AG08396 (cell line): ENCODE data around the gene PLCH1.
"Not testable (repeated sequence)": the region's sequence is repeated elsewhere in the genome, so short reads cannot be mapped to it uniquely, and the experiment has no call there.

Source experiments
- DNase-seq: peaks from one replicate; pipeline ENCODE4 v3.0.0; 2012; ENCODE audit warnings: low spot score, mixed read lengths

The PLCH1 gene

DNA sequence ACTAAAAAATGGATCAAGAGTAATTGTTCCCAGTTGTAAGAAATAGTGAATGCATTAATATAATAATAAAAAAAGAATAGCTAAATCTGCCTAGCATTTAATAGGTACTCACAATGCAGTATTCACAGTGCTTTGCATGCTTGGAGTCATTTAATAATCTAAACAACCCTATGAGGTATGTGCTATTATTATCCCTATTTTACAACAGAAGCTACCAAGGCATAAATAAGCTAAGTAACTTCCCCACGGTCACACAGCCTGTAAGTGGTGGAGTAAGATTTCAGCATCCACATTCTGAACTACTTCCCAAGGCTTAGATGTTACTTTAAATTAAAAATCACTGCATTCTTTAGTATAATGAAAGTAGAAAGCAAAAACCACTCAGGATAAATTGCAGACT lies 102.9 kb downstream of the PLCH1 start:
- no peak for DNase-seq

DNA sequence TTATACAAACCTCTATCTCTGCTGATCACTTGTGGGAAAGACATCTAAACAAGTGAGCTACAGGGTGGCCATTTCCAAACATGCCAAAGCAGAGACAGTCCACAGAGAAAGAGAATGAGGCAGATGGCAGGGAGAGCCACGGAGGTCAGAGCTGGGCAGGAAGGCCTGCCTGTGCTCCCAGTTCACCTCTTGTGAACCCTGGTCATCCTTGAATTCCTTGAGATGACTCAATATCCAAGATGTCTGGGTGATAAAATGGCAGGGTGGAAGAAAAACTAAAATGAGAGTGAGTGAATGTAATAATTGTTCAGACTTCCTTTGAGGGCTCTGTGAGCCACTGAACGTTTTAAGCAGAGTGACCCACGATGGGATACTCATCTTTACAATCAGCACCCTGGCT lies 104.8 kb downstream of the PLCH1 start:
- DNase-seq, result no peak

- no peak for DNase-seq
Measured at GRCh38 chr3:155639462-155640055, 105.3 kb downstream of the PLCH1 start.

GRCh38 chr3:155638461-155638860 lies 106.4 kb downstream of the PLCH1 start:
- not testable (repeated sequence) for DNase-seq

- DNase-seq, result no peak
Measured at GRCh38 chr3:155637567-155637966, 107.3 kb downstream of the PLCH1 start.

DNA sequence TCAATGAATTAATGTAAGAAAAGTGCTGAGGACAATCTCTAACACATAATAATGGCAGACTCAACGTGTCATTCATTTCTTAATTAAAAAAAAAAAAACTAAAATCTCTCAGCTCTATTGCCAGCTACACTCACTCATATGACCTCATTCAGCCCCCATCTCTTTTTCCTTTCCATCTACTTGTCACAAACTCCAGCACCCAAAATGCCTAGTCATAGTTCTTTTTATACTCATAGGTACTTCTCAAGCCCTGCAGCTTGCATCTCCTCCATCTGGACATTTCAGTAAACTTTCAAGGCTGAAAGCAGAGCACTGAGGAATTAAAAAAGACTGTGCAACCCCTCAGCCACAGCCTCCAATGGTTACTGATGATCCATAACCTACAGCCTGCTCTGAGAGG lies 109.8 kb downstream of the PLCH1 start:
- no peak for DNase-seq

- no peak for DNase-seq
Measured at GRCh38 chr3:155634121-155634719, 110.7 kb downstream of the PLCH1 start.

GRCh38 chr3:155631323-155632019 lies 113.4 kb downstream of the PLCH1 start:
- no peak for DNase-seq

- DNase-seq, result no peak
Measured at GRCh38 chr3:155629556-155629955, 115.3 kb downstream of the PLCH1 start.

DNA sequence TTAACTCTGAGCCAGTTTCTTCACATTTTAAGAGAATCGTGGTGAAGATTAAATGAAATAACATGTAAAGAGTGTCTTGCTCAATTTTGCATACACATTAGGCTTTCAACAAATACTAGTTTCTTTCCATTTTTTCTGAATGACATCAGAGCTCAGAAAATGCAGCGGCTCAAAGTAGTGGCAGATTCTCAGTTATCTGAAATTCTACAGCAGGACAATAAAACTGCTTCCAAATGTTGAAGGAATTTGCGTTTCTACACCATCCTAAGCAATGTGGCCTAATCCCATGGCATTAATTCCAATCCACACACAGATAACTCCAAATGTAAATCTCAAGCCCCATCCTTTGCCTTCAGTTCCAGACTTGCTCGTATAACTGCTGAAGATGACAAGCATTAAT lies 115.8 kb downstream of the PLCH1 start:
- no peak for DNase-seq

DNA sequence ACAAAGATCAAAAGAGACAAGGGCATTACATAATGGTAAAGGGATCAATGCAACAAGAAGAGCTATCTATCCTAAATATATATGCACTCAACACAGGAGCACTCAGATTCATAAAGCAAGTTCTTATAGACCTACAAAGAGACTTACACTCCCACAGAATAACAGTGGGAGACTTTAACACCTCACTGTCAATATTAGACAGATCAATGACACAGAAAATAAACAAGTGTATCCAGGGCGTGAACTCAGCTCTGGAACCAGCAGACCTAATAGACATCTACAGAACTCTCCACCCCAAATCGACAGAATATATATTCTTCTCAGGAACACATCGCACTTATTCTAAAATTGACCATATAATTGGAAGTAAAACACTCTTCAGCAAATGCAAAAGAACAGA lies 122.2 kb downstream of the PLCH1 start:
- not testable (repeated sequence) for DNase-seq

GRCh38 chr3:155620552-155620951 lies 124.3 kb downstream of the PLCH1 start:
- DNase-seq, result not testable (repeated sequence)

GRCh38 chr3:155619118-155619915 lies 125.6 kb downstream of the PLCH1 start:
- DNase-seq, result no peak

DNA sequence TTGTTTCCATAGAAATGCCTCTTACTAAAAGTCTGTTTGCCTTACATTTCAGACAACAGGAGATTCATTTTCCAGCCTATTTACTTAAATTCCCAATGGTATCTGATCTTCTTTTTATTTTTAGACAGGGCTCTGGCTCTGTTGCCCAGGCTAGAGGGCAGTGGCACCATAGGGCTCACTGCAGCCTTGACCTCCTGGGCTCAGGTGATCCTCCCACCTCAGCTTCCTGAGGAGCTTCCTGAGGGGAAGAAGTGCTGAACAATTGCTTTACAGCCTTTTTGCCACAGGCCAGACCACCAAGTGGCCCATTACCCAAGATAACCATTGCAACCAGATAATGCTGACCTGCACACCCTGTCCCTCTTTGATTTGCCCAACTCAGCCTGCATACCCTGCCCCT lies 126.3 kb downstream of the PLCH1 start:
- no peak for DNase-seq

DNA sequence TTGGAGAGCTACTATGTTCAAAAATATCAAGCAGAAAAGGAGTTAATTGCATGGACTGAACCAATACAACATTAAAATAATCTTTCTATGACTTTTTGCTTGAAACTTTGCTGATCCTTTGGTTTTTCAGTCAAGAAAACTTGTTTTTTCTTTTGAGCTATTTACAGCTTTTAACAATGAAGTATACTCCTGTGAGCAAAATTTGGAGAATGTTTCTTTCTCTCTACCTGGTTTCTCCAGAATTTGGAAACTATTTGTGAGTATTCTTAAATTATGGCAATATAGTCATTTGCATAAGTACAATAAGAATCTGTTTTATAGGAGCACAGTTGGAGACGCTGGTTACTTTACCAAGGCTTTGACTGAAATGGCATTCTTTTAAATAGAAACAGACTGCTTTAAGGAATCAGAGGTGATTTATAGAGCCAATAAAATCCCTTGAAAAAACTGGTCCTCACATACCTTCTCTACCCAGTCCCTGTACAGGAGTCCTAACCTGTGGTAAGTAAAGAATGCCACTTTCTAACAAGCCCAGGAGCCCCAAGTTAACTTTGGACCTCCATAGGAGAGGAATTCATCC lies 127.4 kb downstream of the PLCH1 start:
- DNase-seq, result no peak

GRCh38 chr3:155615141-155615540 lies 129.7 kb downstream of the PLCH1 start:
- DNase-seq, result not testable (repeated sequence)

DNA sequence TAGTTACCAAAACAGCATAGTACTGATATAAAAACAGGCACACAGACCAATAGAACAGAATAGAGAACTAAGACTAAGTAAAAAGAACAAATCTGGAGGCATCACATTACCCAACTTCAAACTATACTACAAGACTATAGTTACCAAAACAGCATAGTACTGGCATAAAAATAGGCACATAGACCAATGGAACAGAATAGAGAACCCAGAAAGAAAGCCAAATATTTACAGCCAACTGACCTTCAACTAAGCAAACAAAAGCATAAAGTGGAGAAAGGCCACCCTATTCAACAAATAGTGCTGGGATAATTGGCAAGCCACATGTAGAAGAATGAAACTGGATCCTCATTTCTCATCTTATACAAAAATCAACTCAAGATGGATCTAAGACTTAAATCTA lies 130.5 kb downstream of the PLCH1 start:
- not testable (repeated sequence) for DNase-seq

DNA sequence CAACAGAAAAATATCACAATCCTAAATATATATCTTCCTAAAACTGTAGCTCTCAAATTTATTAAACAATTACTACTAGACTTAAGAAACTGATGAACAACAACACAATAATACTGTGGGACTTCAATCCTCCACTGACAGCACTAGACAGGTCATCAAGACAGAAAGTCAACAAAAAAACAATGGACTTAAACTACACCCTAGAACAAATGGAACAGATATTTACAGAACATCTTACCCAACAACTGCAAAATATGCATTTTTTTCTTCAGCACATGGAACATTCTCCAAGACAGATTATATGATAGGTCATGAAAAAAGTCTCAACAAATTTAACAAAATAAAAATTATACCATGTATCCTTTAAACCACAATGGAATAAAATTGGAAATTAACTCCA lies 133.4 kb downstream of the PLCH1 start:
- no peak for DNase-seq

DNA sequence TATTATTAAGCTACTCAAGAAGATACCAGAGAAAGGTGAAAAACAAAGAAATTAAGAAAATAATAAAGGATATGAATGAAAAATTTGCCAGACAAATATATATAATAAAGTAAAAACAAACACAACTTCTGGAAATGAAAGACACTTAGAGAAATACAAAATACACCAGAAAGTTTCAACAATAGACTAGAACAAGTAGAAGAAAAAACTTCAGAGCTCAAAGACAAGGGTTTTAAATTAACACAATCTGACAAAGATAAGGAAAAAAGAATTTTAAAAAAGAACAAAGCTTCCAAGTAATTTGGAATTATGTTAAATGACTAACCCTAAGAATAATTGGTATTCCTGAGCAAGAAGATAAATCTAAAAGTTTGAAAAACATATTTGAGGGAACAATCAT lies 135.3 kb downstream of the PLCH1 start:
- DNase-seq, result no peak

DNA sequence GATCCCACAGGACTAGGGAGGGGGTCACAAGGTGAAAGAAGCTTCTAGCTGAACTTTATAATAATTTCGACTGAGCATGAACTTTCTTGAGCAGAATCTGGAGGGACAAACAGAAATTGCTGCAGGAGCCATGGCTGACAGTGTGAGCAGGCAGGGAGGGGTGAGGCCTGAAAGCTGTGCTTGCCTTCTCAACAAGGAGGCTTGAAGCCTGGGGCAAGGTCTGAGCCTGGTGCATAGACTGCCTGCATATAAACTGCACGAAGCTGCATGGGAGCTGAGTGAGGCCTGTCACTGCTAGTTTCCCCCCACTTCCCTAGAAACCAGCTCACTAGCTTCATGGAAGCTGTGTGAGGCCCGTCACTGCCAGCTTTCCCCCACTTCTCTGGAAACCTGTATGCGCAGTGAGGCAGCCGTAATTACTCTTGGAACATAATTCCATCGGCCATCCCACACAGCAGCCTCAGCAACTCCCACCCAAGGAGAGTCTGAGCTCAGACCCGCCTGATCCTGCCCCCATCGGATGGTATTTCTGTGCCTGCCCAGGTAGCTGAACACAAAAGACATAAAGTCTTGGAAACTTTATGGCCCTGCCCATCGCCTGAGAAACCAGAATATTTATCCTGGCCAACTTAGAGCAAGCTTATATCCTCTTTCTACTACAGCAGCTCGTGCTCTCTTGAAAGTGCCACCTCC lies 136.5 kb downstream of the PLCH1 start:
- DNase-seq, result no peak

- no peak for DNase-seq
Measured at GRCh38 chr3:155607761-155608160, 137.1 kb downstream of the PLCH1 start.

- no peak for DNase-seq
Measured at GRCh38 chr3:155605571-155605970, 139.3 kb downstream of the PLCH1 start.
